Activated CD4-positive, alpha-beta T cell treated with anti-CD3 and anti-CD28 coated beads, Interleukin-2, amount 50 U/mL, for 4 hours (primary cell): ENCODE results near the gene SNX9.
A peak's percentile ranks its signal among the peaks of the same experiment; 100 is the strongest.

Experiments used
- DNase-seq, 2 experiments: peaks; one replicate each; pipeline ENCODE4 v3.0.0-alpha.2; 2020

Gene SNX9

DNA sequence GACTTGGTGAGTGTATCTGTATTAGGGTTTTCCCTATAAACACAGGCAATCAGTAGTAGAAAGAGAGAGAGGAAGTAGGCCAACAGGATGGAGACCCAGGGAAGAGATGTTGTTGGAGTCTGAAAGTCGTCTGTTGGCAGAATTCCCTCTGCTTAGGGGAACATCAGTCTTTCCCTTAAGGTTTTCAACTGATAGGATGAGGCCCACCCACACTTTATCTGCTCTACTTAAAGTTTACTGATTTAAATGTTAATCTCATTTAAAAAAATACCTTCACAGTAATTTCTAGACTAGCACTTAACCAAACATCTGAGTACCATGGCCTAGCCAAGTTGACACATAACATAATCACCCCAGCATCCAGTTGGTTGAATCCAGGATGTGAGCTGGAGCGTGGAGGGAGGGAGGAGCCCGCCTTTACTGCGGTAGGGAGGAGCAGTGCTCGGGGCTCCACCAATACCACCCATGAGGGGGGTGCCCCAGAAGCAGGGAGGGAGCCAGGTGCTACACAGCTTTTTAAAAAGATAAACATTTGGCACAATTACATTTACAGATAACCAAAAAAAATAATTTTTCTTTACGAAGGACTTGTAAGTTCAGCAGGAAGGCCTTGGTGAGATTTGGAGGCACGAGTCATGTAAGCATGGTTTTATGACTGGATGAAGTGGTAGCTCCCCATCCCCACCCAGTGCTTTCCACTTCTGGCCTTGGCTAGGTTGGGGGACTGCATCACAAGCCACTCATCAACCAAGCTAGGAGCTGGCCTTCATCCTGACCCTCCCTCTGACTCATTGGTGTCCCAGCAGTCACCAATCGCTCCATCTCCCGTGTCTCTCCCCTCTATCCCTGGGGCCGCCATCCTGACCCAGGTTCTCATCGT lies 18.4 kb upstream of the SNX9 start:
- DNase-seq: no peak

DNA sequence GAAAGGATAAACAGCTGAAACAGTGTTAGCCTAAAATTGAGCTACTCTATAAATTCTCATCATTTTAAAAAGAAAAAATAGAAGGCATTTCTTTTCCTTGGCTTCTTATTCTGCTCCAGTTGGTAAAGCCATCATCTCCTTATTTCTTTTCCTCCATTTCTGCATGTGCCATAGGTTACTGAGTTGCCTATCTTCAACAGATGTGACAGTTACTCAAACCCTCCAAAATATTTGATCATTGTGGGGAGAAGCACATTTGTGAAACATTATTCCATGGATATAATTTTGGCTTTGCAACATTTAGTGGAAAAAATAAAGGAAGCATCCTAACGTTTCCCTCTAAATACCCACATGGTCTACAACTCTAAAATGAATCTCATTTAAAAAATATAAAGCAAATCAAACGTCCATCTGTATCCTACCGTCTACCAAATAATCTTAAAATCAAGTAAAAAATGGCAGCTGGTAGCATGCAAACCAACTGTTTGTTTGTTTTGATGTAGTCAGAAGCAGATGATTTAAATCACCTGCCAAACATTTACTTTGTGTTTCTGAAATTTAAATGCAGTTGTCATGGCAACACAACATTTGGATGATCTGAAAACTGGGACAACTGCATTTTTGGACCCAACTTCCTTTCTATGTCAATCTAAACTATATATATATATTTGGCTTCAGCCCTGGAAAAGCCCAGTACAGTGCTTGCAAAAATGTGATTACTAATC lies 16.8 kb upstream of the SNX9 start:
- DNase-seq: no peak

DNA sequence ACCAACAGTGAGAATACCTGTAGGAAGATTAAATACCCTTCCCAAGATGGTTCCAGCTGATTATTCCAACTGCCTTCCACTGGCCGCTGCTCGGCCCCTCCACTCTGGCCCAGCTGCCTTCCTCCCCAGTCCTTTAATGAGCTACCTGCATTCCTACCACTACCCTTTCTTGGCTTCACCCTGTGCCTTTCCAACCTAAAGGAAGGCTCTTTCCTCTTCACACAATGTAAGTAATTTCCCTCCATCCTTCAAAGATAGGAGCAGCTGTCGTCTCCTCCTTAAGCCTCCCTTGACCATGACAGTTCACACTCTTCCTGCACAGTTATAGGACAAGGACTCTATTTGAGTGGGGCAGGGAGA lies 16.2 kb upstream of the SNX9 start:
- DNase-seq: no peak

DNA sequence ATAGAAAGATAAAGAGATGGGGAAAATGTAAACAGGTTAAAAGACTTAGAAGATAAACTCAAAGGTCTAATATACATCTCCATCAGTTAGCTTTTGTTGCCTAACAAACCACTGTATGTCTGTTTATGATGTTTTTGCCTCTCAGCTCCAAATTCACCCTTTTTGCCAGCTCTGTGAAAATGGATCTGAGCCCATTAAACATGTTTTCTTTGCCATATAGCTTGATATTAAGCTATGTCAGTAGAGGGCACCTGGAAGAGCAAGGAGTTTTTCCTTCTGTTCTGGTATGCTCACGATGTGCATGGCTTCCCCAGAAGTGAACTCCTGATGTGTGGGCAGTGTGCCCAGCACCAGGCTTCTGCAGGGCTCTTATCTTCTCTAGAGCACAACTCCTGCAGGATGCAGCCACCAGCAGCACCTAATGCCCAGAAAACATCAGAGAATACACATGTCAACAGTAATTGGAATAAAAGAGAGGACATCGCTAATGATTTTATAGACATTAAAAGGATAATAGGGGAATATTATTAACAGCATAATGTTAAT lies 14.6 kb upstream of the SNX9 start:
- DNase-seq: no peak

DNA sequence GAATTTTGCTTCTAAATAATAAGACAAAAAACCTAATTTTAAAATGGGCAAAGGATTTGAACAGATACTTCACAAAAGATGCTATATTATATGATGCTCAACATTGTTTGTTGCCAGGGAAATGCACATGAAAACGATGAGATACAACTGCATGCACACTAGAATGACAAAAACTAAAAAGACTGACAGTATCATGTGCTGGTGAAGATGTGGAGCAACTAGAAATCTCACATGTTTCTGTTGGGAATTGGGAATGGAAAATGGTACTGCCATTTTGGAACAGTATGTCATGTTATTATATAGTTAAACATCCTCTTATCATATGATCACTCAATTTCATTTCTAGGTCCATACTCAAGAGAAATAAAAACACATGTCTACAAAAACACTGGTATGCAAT lies 13.4 kb upstream of the SNX9 start:
- no peak for DNase-seq

DNA sequence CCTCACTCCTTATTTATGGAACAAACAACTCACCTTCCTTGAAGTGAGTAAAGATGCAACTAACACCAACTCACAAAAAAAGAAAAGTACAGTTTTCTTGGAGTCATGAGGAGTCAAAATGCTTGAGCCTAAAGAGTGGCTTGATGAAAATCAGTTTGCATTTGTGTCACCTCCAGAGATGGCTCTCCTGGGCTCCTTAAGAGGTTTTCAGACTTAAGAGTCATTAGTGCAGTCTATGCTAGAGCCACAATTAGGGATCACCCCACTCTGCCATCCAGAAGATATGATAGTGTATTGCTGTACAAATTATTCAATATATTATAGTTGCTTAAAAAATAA lies 11.9 kb upstream of the SNX9 start:
- DNase-seq: no peak

DNA sequence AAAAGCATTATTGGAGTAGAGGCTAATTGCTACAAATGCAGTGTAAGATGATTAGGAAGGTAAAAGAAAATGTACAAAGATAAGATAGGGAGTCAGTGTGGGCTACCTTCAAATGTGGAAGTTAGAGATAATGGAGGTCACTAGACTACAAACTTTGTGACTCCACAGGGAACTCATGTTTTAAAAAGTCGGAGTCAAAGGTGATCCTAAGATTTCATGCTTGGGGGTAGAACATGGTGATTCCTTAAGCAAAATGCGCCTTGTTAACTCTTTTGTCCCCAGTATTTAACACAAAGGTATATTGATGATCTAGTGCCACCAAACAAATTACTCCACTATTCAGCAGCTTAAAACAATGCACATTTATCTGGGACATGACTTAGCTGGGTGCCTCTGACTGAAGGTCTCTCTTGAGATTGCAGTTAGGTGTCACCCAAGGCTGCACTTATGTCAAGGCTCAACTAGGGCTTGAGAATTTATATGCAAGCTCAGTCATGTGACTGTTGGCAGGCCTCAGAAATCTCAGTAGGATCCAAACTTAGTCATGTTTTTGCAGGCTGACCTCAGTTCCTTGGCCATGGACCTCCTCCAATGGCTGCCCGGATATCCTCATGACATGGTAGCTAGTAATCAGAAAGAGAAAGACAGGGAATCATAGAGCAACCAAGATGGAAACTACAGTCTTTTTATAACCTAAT lies 11.4 kb upstream of the SNX9 start:
- no peak for DNase-seq

DNA sequence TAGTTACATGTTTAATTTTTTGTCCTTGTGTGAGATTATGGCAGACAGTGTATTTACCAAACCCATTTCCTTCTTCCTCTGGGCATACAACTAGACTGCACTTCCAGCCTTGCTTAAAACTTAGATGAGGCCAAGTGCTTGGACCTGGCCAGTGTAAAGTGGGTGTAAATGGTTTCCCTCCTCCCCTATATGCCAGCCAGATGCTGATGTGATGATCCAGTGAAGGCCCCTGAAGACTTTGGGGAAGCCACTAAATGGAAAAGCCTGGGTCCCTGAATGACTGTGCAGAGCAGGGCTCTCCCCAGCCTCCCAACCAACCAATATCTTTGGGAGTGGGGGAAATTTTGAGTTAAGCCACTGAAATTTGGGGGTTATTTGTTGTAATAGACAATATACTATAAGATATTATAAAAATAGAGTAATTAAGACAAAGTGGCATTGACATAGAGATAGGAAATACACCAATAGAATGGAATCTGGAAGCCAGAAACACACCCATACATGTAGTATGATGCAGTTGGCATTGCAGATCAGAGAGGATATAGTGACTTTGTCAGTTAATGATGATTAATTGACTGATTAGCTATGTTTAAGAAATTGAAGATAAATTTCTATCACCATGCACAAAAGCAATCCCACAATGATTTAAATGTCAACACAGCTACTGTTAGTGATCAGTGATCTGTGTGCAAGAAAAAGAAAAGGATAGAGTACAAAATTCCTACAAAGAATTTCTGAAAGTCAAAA lies 10.4 kb upstream of the SNX9 start:
- no peak for DNase-seq

DNA sequence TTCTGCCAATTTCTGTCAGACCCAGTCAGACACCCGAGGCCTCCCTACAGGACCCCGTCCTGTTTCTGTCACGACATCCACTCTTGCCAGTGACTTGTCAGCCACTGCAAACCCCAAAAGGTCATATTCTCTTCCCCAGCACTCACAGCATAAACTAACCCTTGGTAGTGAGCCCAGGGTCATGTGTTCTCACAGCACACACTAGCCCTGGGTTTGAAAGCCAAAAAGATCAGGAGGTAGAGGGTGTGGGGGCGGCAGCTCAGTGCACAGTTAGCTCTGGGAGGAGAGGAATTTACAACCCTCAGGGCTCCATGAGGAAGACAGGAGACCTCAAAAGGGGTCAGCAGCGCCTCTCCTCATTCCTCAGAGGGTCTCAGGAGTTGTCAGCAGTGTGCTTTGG lies 9.9 kb upstream of the SNX9 start:
- DNase-seq: no peak

DNA sequence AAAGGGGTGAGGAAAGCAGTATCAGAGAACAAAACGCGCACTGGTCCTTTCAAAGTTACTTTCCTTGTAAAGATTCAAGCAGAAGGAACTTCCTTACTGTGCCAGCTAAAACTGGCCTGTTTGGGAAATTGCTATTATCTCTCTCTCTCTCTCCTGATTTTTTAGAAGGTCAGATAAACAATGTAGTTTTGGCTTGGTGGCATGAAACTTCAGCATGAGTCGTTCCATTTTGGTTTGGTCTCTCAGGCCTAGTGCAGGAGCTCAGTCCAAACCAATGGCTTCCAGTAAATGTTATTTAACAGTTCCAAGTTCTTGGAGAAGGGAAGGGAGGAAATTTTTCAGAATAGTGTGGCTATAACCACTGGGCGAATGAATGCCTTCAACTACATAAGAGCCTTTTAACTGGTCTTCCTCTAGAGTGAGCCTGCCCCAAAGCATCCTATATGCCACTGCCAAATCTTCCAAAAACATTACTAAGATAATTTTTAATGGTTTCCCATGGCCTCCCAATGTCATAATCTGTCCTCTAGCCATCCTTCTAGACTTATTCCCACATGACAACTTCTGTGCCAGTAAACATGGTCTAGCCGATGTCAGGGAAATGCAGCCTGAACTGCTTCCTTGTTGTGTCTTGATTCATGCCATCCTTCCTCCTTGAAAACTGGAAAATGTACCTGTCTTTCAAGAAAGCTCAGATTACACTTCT lies 9.1 kb upstream of the SNX9 start:
- no peak for DNase-seq

DNA sequence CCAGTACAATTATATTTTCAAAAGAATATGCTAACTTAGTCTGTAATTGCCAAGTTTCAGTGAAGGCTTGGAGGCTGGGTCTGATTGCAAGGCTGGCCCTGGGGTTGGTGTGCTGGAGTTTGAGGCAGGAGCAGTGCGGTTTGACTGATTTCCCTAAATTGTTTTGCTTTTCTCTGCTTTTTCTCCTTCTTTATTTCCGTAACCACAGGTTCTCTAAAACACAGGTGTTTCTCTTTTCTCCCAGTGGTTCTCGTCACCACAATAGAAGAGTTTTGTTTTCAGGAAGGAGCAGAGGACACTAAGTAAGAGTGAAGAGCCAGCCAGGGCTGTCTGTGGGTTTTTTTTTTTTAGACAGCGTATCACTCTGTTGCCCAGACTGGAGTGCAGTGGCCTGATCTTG lies 8.2 kb upstream of the SNX9 start:
- DNase-seq: no peak

DNA sequence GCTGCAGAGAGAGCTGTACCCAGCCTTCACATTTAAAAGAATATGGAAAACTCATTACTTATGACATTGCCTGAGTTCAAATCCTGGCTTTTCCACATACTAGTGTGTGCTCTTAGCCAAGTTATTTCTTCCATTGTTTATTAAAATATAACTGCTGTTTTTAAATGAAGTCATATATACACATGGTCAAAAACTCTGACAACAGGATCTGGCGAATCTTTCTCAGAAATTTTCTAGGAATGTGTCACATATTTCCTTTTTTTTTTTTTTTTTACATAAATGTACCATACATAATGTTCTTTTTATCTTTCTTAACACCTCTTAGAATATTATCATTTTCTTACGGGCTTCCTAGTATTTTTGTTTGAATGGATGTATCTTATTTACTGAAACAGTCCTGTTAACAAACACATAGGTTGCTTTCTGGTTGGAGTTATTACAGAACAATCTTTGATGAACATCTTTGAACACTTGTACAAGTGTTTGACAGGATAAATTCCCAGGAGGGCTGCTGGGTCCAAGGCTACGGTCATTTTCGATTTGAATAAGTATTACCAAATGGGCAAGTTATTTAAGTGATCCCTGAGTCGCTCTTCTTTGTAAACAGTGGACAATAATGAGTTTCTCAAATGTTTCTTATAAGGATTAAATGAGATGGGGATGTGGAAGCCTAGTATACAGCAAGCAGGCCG lies 1.6 kb upstream of the SNX9 start:
- DNase-seq: no peak

DNA sequence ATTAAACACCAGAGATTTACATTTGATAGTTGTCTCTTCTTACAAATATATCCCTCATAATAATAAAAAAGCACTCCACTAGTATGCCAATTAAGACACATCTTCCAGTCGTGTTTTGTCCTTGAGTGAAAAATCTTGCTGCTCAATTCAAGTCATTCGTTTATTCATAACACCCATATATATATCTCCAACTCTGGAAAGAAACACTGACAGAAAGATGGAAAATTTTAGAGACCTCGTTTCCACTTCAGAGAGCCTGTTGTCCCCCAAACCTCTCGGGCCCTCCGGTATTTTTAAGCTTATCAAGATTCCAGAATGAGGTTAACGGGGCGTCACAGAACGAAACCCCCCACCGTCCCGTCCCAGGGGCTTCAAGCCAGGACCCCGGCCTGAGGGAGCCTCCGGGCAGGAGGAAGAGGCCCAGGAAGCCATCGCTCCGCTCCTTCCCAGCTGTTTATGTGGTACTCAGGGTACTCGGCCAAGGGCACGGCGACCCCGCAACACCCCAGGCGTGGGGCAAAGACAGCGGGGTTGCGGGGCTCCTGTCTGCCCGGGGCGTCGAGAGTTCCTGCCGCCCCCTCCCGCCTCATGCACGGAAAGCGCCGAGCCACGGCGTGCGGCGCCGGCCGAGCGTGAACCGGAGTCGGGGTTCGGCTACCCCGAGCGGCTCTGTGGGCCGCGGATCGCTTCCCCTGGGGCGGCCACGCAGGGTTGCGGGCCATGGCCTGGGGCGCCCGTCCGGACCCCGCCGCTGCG lies 623 bp upstream of the SNX9 start:
- peak in 1 of 2 experiments; percentile 34 for DNase-seq

DNA sequence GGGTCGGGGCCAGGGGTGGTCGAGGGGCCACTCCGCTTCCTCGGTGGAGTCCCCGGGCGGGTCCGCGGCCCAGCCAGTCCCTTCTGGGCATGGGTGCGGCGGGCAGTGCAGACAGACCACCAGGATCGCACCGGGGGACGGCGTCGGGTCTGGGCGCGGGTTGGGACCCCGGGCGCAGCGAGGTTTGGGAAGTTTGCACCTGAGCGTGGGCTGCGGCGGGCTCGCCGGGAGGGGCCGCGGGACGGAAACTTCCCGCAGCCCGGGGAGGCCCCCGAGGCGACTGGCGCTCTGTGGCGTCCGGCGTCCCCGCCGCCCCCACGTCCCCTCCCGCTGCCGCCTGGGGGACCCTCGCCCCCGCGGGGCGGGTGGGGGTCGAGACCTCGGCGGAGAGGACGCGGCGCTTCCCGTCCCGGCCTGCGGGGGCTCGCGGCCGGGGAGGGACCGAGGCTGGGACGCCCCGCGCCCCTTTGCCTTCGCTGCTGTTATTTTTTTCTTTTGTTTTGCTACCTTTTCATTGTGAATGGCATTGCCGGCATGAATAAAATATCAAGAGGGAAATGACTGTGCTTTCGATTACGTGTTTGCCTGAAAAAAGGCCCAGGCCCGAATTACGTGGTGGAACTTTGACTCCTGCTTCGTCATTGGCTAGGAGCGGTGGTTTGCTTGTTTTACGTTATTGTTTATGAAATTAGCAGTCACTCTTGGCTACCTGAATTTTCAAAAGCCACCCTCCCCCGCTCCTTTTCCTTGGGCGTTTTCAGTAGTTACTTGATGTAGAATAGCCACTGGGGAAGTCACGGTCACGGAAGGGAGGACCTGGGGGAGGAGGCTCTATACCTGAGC lies 703 bp downstream of the SNX9 start:
- peak; percentile 73 to 78 for DNase-seq

DNA sequence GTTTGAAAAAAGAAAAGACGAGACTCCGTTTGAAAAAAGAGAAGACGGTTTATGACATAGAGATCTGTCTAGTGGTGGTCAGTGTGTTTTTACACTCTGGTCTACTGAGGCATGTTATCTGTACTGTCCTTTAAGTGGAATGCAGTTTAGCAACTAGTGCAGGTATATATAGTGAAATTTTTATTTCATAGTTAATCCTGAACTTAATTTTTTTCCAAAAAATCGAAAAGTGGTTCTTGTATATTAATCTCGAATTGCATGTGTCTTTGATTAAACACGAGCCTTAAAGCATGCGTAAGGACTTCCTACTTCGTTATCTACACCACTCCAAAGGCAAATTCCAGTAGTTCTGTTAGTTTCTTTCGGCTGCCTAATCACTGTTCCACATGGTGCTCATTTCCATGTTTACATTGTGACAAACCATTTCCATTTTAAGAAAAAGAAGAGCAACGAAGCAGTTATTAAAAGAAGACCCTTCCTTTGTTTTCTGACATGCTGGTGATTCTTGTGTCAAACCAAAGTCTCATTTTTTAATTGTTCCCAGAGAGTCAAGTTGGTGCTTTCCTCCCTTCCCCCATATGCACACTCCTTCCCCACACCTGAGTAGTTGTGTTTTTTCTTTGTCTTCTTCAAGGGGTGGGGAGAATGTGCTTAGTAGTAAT lies 2.3 kb downstream of the SNX9 start:
- no peak for DNase-seq

DNA sequence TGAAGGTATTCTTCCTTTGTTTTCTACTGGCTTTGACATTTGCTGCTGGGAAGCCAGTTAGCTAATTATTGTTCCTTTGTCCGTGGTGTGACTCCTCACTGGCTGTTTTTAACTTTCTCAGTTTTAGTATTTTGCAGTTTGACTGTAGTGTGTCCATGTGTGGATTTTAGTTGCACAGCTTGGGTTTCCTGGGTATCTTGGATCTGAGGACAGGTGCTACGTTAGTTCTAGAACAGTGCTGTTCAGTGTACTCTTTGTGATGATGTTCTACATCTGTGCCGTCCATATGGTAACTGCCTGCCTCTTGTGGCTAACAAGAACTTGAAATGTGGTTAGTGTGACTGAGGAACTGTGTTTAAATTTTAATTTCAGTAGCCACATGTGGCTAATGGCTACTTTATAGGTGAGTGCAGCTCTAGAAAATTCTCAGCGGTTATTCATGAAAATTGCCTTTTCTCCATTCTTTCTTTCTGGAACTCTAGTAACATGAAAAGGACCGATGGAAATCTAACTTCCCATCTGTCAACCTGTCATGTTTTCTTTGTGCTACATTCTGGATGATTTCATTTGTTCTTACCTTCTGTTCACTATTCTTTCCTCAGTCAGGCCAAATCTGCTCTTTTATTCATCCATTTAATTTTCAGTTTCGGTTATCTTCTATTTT lies 7.4 kb downstream of the SNX9 start:
- DNase-seq: no peak

DNA sequence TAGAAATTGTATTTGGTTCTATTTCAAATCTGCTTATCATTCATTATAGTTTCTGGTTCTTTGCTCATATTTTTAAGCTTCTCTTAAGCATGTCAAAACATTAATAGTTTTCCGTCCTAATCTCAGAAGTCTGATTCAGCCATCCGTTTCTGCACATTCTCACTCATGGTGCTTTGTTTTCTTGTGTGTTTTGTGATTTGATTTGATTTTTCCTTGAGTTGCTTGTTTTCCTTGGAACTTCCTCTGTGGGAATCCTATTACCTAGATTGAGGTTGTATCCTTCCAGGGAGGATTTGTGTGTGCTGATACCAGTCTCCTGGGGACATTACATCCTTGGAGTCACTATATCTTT lies 7.9 kb downstream of the SNX9 start:
- no peak for DNase-seq

DNA sequence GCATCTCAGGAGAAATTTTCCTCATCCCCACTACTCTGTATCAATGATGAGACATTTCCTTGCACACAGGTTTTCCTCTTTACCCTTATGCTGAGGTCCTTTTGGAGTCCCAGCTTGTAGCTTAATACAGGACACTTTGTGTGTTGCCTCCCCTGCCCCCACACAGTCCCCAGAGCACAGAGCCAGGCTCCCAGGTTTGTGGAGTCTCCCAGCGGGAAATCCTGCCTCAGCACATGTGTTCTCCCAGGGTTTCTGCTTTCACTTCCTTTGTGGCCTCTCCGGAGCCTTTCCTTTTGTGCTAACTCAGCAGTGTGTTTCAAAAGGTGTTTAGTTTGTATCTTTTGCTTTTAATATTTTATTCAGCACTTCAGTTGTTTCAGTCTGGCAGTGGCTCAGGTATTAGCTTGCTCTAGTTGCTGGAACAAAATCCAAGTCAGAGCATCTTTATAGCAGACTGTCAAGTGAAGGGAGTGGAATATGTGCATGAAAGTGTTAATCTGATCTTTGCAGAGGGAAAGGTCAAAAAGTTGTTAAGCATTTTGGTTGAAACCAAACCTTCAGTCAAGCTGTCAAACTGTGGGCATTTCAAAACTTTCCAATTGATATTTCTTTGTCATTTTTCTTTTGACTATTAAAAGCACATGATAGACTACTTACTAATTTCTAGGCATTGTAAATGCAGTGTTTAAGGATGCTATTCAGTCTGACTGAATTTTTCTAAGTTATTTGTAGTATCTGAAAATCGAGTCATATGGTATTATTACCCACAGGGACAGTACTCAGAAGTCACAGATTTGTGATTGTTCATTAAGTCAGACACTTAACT lies 8.6 kb downstream of the SNX9 start:
- no peak for DNase-seq
